ENCODE data around the gene CNN2. TPM values are rescaled to one million over a fixed set of nuclear protein-coding genes. Genes with fewer than 3 reads are reported as not detected.

CNN2 gene
- total RNA-seq, 1 donor from 2014 or later, result 226 TPM

DNA sequence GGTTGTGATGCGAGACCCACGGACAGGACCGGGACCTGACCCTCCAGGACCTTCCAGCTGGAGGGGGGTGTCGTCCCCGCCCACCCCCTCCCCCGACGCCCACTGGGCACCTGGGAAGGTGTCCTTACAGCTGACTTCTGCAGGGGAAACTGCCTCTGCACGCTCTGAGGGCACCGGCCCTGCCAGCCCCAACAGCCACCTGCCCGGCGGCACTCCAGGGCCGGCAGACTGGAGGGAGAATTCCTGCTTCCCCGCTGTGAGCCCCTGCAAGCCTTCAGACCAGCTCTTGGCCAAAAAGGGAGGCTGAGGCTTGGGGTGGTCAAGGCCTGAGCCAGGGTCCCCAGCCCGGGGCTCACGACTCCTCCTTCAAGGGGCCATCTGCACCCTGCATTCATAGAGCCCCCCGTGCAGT lies 1.2 kb downstream of the CNN2 start:
- no peak for DNase-seq (ENCODE audit: low spot score, unreplicated experiment)
- Mint-ChIP-seq H3K27me3 (no peaks in the 10 kb centered on the region), H3K36me3 (ENCODE audit: insufficient read depth) (peaks cover 7% of the 10 kb centered on the region), H3K4me1 (ENCODE audit: low read depth) (peaks cover 9% of the 10 kb centered on the region), H3K4me3 (ENCODE audit: low read depth) (peak overlapping the region; percentile 90), H3K27ac (peak overlapping the region; percentile 86), H3K9me3 (ENCODE audit: low read depth) (no peaks in the 10 kb centered on the region)
- TF ChIP-seq, protein P1, sequence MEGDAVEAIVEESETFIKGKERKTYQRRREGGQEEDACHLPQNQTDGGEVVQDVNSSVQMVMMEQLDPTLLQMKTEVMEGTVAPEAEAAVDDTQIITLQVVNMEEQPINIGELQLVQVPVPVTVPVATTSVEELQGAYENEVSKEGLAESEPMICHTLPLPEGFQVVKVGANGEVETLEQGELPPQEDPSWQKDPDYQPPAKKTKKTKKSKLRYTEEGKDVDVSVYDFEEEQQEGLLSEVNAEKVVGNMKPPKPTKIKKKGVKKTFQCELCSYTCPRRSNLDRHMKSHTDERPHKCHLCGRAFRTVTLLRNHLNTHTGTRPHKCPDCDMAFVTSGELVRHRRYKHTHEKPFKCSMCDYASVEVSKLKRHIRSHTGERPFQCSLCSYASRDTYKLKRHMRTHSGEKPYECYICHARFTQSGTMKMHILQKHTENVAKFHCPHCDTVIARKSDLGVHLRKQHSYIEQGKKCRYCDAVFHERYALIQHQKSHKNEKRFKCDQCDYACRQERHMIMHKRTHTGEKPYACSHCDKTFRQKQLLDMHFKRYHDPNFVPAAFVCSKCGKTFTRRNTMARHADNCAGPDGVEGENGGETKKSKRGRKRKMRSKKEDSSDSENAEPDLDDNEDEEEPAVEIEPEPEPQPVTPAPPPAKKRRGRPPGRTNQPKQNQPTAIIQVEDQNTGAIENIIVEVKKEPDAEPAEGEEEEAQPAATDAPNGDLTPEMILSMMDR (IDR thresholded peaks at IDR 0.05; ENCODE audit: unreplicated experiment), result no peak

DNA sequence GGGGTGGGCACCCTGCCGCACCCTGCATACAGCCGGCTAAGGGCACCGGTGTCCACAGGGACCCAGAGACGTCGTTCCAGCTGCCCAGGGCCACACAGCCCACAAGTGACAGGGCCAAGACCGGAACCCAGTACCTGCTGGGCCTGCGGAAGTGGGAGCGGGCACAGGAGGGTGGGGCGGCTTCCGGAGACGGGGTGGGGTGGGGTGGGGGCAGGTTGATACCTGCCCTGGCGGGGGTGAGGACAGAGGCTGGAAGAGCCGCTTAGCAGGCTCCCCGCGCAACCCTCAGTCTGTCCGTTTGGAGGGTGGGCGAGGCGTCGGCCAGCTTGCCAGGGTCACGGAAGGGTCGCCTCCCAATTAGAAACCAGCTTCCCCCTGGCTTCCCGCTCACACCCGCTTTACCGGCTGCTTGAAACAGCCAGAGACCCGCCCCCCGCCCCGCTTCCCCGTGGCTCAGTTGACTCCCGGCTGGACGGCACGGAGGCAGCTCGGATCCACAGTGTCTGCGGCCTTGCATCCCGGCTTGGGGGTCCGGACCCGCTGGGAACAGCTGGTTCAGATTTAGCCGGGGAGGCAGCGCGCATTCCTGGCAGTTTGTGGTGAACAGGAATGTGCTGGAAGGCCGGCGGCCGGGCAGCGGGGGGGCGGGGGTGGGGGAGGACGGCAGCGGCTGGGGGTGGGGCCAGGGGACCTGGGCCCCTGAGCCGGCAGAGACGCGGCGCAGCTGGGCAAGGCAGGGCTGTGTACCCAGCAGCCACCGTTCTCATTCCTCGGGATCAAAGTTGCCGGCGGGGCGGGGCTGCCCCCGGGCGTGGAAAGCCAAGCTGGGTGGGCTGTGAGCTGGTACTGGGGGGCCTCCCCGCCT lies 1.9 kb downstream of the CNN2 start:
- peaks cover 9% of the 10 kb centered on the region for H3K4me1 Mint-ChIP-seq (ENCODE audit: low read depth)
- no peaks in the 10 kb centered on the region for H3K9me3 Mint-ChIP-seq (ENCODE audit: low read depth)
- peak overlapping the region; percentile 86 for H3K27ac Mint-ChIP-seq
- no peaks in the 10 kb centered on the region for H3K27me3 Mint-ChIP-seq
- peaks cover 8% of the 10 kb centered on the region for H3K36me3 Mint-ChIP-seq (ENCODE audit: insufficient read depth)
- peak overlapping the region; percentile 90 for H3K4me3 Mint-ChIP-seq (ENCODE audit: low read depth)
- DNase-seq (ENCODE audit: low spot score, unreplicated experiment), result peak; percentile 58
- TF ChIP-seq, protein P1 (IDR thresholded peaks at IDR 0.05; ENCODE audit: unreplicated experiment), result no peak

DNA sequence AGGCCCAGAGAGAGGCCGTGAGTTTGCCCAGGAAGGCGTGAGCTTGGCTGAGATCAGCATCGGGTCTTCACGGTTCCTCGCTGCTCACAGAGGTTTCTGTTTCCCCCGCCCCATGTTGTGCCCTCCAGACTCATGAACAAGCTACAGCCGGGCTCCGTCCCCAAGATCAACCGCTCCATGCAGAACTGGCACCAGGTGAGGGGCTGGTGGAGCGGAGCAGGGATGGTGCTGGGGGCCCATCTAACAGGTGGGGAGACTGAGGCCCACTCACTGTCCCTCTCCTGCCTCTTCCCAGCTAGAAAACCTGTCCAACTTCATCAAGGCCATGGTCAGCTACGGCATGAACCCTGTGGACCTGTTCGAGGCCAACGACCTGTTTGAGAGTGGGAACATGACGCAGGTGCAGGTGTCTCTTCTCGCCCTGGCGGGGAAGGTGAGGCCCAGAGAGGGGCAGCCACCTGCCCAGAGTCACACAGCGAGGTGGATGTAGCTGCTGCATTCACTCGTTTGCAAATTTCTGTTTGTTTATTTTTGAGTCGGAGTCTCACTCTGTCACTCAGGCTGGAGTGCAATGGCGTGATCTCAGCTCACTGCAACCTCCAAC lies 6.0 kb downstream of the CNN2 start:
- no peaks in the 10 kb centered on the region for H3K9me3 Mint-ChIP-seq (ENCODE audit: low read depth)
- peaks cover 17% of the 10 kb centered on the region for H3K36me3 Mint-ChIP-seq (ENCODE audit: insufficient read depth)
- no peaks in the 10 kb centered on the region for H3K27me3 Mint-ChIP-seq
- TF ChIP-seq, protein P1 (IDR thresholded peaks at IDR 0.05; ENCODE audit: unreplicated experiment), result no peak
- H3K27ac Mint-ChIP-seq, result peak overlapping the region; percentile 56
- no peak for DNase-seq (ENCODE audit: low spot score, unreplicated experiment)
- no peak overlapping the region for H3K4me3 Mint-ChIP-seq (ENCODE audit: low read depth)
- peaks cover 3% of the 10 kb centered on the region for H3K4me1 Mint-ChIP-seq (ENCODE audit: low read depth)

GRCh38 chr19:1035998-1036621 lies 9.7 kb downstream of the CNN2 start:
- Mint-ChIP-seq H3K27me3 (no peaks in the 10 kb centered on the region), H3K9me3 (ENCODE audit: low read depth) (no peaks in the 10 kb centered on the region), H3K36me3 (ENCODE audit: insufficient read depth) (peaks cover 21% of the 10 kb centered on the region), H3K4me3 (ENCODE audit: low read depth) (no peak overlapping the region), H3K27ac (peak overlapping the region; percentile 74), H3K4me1 (ENCODE audit: low read depth) (peaks cover 5% of the 10 kb centered on the region)
- no peak for DNase-seq (ENCODE audit: low spot score, unreplicated experiment)
- TF ChIP-seq, protein P1 (IDR thresholded peaks at IDR 0.05; ENCODE audit: unreplicated experiment), result no peak

GRCh38 chr19:1037621-1038064 lies 11.2 kb downstream of the CNN2 start:
- H3K36me3 Mint-ChIP-seq (ENCODE audit: insufficient read depth), result peaks cover 18% of the 10 kb centered on the region
- peaks cover 7% of the 10 kb centered on the region for H3K4me1 Mint-ChIP-seq (ENCODE audit: low read depth)
- H3K9me3 Mint-ChIP-seq (ENCODE audit: low read depth), result no peaks in the 10 kb centered on the region
- no peak overlapping the region for H3K4me3 Mint-ChIP-seq (ENCODE audit: low read depth)
- H3K27me3 Mint-ChIP-seq, result no peaks in the 10 kb centered on the region
- no peak for DNase-seq (ENCODE audit: low spot score, unreplicated experiment)
- H3K27ac Mint-ChIP-seq, result peak overlapping the region; percentile 73
- TF ChIP-seq, protein P1 (IDR thresholded peaks at IDR 0.05; ENCODE audit: unreplicated experiment), result no peak
